ENCODE data around the gene TUBA4B.

The TUBA4B gene

DNA sequence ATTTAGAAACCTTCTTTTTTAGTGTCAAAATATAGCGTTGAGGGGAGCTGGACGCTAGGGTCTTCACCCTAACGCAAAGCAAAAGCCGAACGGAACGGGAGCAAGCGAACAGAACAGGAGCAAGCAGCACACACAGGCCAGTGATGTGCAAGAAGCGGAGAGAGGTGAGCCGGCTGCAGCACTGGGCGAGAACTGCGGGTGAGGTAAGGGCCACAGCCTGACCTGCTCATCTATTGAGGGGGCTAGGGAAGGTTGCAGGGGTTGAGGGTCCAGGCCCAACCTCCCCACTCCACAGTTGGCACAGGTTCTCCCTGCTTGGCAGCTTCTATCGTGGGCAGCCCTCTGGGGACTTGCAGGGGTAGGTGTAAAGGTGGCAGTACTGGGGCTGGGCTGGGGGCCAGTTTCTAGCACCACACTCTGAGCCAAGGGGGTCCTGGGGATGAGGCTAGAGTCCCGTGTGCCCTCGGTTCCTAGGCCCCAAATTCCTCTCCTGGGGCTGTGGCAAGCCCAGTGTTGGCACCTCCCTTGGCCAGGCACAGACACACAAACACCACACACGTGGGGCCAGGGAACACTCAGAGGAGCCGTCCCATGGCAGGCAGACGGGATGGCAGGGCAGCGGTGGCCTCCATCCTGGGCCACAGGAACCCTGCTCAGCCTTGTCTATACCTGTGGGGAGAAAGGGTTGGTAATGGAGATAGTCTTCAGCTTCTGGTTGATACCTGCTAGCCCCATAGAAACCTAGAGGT is 33.1 kb upstream of the TUBA4B start:
- TF ChIP-seq TAF1 (IDR thresholded peaks at IDR 0.05; ENCODE audit: borderline replicate concordance, low read depth, low read length) = no peak
- DNase-seq (ENCODE audit: insufficient read length) (no peak), FAIRE-seq (no peak)

DNA sequence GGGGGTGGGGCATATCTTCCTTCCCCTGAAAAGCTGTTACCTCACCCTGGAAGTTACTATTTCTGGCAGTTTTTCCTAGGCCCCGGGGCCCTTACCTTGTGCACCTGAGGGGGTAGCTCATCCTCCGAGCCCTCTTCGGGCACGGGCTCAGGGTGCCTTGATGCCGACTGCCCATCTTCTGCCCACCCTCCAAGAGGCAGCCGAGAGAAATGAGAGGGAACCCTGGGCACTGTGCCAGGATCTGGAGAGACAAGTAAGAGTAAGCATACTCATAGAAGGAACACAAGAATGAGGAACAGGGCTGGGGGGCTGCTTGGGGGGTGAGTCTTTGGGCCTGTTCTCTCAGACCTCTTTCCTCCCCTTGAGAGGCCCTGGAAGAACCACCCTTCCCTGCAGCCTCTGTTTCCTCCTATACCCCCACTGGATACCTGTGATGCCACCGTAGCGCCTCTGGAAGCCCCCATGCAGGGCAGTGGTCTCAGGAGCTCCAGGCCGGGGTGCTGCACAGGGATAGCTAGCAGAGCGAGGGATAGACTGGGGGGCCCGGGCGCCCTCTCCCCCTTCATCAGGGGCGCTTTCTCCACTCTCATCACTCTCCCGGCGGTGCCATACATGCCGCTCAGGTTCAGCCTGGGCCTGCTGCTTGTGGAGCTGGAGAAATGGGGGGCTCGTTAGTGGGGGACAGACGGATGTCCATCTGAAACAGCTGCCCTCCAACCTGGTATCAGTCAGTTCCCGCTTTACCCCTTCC is 32.2 kb upstream of the TUBA4B start:
- DNase-seq (ENCODE audit: insufficient read length) (no peak), FAIRE-seq (no peak)
- TF ChIP-seq POLR2A (IDR thresholded peaks at IDR 0.05; ENCODE audit: low read depth, low read length) (no peak), TAF1 (IDR thresholded peaks at IDR 0.05; ENCODE audit: borderline replicate concordance, low read depth, low read length) (no peak), POLR2AphosphoS5 (IDR thresholded peaks at IDR 0.05; ENCODE audit: low read depth, low read length) (no peak)

DNA sequence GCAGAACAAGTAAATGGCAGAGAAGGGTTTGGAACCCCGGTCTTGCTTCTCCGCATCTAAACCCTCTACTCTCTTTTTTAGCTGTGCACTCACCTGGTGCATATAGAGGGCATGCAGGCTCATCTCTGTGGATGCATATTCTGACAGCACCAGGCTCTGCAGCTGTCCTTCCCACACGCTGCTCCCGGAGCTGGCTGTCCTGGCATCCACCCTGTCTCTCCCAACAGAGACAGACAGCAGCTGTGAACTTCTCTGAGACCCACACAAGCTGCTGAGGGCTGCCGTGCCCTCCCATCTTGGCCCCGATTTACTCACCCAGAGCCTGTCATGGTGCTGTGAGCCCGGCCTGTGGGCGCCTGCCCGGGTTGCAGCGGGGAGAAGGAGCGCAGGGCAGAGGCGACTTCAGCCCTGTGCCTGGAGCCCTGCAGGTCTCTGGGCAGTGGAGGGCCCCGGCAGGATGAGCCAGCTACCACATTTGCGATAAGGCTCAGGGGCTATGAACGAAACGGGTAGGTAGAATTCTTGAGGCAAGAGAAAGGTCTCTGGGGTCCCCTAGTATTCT is 31.0 kb upstream of the TUBA4B start:
- TF ChIP-seq POLR2AphosphoS5 (IDR thresholded peaks at IDR 0.05; ENCODE audit: low read depth, low read length) = no peak
- DNase-seq (ENCODE audit: insufficient read length) (no peak), FAIRE-seq (no peak)

DNA sequence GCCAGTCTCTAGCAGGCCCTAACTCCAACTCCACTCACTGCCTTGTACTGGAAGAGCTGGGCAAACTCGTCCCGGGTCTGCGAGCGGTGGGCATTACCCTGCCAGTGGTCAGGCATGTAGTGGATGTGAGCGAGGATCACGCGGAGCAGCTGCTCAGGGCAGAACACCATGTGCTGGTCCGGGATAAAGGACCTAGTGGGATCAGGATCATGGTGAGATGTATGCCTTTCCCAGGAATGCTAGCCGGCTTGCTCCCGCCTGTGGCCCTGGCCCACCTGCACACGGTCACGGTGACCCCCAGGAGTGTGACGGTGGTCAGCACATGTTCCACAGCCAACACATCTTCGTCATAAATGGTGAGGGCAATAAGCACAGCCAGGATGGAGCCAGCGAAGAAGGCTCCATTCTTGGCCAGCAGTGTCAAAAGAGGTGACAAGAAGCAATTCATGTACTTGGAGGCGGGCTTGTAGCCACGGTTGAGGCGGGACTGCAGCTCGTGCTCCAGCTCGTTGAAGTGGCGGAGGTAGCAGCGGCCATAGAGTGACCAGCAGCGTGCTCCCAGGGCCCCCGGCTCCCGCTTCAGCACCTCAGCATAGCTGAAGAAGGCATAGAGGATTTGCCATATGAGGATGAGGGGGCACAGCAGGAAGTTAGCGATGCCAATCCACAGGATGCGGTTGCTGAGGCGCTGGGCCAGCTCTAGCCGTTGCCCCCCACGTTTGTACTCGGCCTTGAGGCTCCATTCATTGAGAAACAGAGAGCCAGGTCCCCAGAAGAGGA is 29.0 kb upstream of the TUBA4B start:
- TF ChIP-seq POLR2AphosphoS5 (IDR thresholded peaks at IDR 0.05; ENCODE audit: low read depth, low read length) (no peak), POLR2A (IDR thresholded peaks at IDR 0.05; ENCODE audit: low read depth, low read length) (no peak), TAF1 (IDR thresholded peaks at IDR 0.05; ENCODE audit: borderline replicate concordance, low read depth, low read length) (no peak)
- no peak for FAIRE-seq
- DNase-seq (ENCODE audit: insufficient read length) = no peak

DNA sequence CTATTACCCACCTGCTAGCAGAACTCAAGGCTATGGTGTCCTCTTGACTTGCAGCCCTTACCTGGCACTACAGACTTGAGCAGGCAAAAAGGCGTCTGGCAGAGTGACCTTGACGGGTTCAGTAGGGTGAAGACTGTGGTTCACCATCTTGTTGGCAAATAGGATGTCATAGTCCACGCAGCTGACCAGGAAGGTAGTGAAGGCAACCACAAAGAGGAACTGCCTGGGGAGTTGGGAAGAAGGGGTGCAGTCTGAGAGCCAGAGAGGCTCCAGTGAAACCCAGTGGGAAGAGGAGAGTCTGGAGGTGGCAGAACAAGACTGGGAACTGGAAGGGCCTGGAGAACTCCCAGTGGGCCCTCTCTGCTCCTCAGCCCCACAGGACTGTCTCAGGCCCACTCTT is 27.7 kb upstream of the TUBA4B start:
- no peak for FAIRE-seq
- DNase-seq (ENCODE audit: insufficient read length) = no peak
- no peak for TF ChIP-seq POLR2A (IDR thresholded peaks at IDR 0.05; ENCODE audit: low read depth, low read length)
- TF ChIP-seq POLR2AphosphoS5 (IDR thresholded peaks at IDR 0.05; ENCODE audit: low read depth, low read length) = no peak
- no peak for TF ChIP-seq TAF1 (IDR thresholded peaks at IDR 0.05; ENCODE audit: borderline replicate concordance, low read depth, low read length)

DNA sequence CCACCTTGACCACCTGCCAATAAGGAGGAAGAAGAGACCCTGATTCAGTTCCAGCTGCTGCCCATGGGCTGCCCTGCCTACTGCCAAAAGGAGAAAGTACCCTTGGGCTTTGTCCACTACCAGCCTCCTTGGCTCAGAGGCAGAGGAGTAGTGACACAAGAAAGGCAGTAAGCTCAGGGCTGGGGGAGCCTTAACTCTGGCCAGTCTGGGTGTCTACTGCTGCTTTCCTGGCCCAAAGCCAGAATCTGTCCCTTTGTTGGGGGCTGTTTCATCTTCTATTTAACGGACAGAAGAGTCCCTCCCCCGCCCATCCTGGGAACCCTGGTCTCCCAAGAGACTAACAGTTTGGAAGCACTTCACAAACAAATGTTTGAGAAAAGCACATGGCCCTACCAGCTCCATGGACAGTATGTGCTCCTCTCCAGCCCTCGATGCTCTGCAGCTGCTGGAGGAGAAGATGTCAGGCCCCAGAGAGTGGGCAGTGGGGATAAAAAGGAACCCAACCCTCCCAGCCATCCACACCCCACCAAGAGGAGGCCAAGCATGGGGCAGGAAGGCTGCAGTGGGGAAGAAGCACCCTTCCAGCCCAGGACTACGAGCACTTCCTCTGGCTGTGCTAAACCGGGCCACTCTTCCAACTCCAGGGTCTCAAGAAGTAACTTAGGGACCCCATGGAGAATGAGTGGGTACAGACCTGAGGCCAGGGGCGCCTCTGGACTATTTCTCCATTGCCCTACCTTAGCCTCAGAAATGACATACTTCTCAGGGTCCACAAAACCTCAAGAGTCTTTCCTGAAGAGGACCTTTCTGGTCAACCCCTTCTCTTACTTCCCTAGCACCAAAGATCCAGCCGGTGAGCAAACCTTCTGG is 24.8 kb upstream of the TUBA4B start:
- no peak for TF ChIP-seq POLR2A (IDR thresholded peaks at IDR 0.05; ENCODE audit: low read depth, low read length)
- TF ChIP-seq POLR2AphosphoS5 (IDR thresholded peaks at IDR 0.05; ENCODE audit: low read depth, low read length) = no peak
- TF ChIP-seq TAF1 (IDR thresholded peaks at IDR 0.05; ENCODE audit: borderline replicate concordance, low read depth, low read length) = no peak
- FAIRE-seq (peak; percentile 33), DNase-seq (ENCODE audit: insufficient read length) (no peak)

DNA sequence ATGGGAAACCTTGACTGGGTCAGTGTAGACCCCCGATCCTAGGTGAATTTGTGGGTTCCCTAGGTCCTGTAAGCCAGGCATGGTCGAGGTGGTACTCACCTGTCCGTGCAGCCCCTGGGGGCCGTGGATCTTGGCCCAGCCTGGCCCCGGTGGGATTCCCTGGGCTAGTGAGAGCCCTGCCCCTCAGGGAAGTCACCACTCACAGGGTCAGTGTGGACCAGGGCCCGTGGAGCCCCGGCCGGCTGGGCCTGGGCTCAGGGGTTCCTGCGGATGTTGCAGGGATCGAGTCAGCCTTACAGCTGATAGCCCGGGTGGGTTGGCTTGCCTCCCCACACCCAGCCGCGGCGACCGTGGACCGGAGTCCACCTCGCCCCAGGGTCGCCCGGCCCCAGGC is 24.1 kb upstream of the TUBA4B start:
- TF ChIP-seq TAF1 (IDR thresholded peaks at IDR 0.05; ENCODE audit: borderline replicate concordance, low read depth, low read length) (no peak), POLR2A (IDR thresholded peaks at IDR 0.05; ENCODE audit: low read depth, low read length) (no peak), POLR2AphosphoS5 (IDR thresholded peaks at IDR 0.05; ENCODE audit: low read depth, low read length) (no peak)
- FAIRE-seq = no peak
- DNase-seq (ENCODE audit: insufficient read length) = no peak

DNA sequence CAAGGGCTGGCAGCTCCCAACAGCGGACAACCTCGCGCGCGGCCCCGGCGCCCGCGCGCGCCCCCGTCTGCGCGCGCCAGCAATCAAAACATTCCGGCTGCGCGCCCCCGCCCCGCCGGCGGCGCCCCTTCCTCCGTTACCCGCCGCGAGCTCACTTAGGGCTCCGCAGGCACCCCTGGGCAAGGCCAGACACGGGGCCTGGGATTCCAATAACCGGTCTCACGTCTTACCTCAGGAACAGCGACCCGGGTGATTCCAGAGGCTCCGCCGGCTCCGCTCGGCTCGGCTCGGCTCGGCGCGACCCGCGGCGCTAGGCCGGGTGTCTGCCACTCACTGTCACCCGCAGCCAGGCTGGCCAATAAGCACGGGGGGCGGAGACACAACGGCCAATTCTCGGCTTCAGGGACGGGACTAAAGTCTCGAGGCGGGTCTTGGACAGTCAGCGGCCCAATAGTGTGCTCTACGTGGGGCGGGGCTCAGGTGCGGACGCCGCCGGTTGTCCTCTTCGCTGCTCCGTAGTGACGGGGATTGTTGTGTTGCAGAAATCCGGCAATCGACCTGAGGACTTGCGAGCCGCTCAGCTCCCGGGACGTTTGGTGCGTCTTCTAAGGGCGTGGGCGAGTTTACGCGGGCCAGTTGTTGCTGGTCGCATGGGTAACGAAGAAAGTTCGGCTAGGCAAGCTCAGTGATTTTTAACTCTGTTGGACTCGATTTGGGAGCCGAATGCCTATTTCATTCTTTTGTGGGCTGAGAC is 23.6 kb upstream of the TUBA4B start, which contains the start of the genes ANKZF1 and ATG9A:
Gene ANKZF1 (plus strand): TSS at position 502 of the 754 bp plus-strand sequence. CDS start 452 bp downstream, outside the sequence.
Gene ATG9A (minus strand): TSS at position 332 of the 754 bp plus-strand sequence. CDS start 1,612 bp downstream, outside the sequence.
- FAIRE-seq (peak; percentile 99), DNase-seq (ENCODE audit: insufficient read length) (peak; percentile 99)
- TF ChIP-seq POLR2A (IDR thresholded peaks at IDR 0.05; ENCODE audit: low read depth, low read length) (peak; percentile 84), POLR2AphosphoS5 (IDR thresholded peaks at IDR 0.05; ENCODE audit: low read depth, low read length) (peak; percentile 68), TAF1 (IDR thresholded peaks at IDR 0.05; ENCODE audit: borderline replicate concordance, low read depth, low read length) (peak; percentile 64; the same call in 1 of the 2 replicates)

DNA sequence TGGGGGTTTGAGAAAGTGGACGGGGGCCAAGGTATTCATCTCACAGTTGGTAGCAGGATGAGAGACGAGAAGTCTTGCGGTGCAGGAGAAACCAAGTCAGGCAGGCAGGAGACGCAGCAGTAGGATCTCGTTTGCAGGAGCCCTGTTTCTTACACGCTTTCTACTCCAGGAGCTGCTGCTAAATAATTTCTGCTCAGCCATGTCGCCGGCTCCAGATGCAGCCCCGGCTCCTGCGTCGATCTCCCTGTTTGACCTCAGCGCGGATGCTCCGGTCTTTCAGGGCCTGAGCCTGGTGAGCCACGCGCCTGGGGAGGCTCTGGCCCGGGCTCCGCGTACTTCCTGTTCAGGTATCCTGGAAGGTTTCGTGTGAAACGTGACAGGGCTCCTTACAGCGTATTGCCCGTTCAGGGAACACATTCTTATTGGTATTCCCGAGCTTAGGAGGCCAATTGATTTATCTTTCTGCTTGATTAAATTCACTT is 22.9 kb upstream of the TUBA4B start:
- DNase-seq (ENCODE audit: insufficient read length) (no peak), FAIRE-seq (no peak)
- no peak for TF ChIP-seq POLR2A (IDR thresholded peaks at IDR 0.05; ENCODE audit: low read depth, low read length)
- TF ChIP-seq POLR2AphosphoS5 (IDR thresholded peaks at IDR 0.05; ENCODE audit: low read depth, low read length) = no peak
- no peak for TF ChIP-seq TAF1 (IDR thresholded peaks at IDR 0.05; ENCODE audit: borderline replicate concordance, low read depth, low read length)

DNA sequence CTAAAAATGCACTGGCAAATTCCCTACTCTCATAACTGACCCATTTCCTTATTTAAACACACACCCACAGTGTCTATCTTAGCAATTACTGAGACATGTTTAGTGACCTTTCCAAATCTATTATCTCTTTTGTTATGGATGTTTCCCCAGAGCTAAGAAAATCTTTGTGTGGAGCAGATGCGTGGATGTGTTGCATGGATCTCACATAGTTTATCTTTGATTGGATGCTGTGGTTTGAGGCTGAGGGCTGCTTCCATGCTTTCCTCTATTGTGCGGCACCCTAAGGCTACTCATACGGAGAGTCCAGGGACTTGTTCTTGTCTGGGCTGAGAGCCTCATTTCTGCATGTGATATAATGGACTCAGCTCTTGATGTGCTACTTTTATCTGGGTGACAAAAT is 18.7 kb upstream of the TUBA4B start:
- DNase-seq (ENCODE audit: insufficient read length) (no peak), FAIRE-seq (no peak)
- TF ChIP-seq TAF1 (IDR thresholded peaks at IDR 0.05; ENCODE audit: borderline replicate concordance, low read depth, low read length) (no peak), POLR2AphosphoS5 (IDR thresholded peaks at IDR 0.05; ENCODE audit: low read depth, low read length) (no peak), POLR2A (IDR thresholded peaks at IDR 0.05; ENCODE audit: low read depth, low read length) (no peak)
